ENCODE measurements around the gene RIMOC1.

Gene RIMOC1, protein sequence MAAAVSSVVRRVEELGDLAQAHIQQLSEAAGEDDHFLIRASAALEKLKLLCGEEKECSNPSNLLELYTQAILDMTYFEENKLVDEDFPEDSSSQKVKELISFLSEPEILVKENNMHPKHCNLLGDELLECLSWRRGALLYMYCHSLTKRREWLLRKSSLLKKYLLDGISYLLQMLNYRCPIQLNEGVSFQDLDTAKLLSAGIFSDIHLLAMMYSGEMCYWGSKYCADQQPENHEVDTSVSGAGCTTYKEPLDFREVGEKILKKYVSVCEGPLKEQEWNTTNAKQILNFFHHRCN

DNA sequence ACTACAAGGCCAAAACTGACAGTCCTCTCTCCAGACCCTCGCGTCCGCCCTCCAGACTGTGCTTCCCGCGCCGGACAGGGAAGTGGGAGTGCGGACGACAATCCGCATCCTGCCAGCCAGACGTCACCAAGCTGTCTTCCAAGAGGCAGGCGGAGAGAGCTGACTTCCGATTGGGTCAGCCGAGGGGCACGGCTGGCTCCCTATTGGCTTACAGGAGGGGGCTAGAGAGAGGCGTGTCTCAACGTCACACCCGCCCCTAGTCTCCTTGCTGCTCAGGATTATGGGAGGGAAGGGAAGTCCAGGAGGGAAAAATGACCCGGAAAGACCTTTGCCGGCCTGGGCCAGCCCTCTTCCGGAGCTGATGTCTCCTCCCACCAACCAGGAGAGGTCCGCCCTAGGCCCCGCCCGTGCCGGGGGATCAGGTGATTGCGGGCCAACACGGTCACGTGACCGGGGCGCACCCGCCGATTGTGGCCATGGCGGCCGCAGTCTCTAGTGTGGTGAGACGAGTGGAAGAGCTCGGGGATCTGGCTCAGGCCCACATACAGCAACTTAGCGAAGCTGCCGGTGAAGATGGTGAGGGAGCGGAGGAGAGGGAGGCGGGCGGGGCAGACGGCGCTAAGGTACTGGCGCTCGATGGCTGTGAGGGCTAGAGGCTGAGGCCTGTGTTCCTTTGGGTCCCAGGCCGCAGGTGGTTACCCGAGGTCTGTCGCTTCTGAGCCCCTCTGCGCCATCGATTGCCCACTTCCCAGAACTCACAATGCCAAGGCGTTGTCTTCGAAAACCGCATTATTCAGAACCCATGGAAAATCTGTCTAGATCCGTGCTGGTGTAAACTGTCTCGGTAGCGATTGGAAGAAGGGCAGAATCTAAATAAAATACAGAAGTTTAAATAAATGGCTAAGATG lies at the start of gene RIMOC1:
RIMOC1 (plus strand) TSS at position 453 of the 908 bp plus-strand sequence; CDS start at position 477, 24 bp downstream.
- in situ Hi-C loops (cut with MboI; ENCODE audit: low pct_unique_long_range_greater_than_20kb, low sequenced_read_pairs, unreplicated experiment): no loop called here
- DNase-seq (ENCODE audit: low spot score): peak; percentile 89
- TF ChIP-seq, protein P1, sequence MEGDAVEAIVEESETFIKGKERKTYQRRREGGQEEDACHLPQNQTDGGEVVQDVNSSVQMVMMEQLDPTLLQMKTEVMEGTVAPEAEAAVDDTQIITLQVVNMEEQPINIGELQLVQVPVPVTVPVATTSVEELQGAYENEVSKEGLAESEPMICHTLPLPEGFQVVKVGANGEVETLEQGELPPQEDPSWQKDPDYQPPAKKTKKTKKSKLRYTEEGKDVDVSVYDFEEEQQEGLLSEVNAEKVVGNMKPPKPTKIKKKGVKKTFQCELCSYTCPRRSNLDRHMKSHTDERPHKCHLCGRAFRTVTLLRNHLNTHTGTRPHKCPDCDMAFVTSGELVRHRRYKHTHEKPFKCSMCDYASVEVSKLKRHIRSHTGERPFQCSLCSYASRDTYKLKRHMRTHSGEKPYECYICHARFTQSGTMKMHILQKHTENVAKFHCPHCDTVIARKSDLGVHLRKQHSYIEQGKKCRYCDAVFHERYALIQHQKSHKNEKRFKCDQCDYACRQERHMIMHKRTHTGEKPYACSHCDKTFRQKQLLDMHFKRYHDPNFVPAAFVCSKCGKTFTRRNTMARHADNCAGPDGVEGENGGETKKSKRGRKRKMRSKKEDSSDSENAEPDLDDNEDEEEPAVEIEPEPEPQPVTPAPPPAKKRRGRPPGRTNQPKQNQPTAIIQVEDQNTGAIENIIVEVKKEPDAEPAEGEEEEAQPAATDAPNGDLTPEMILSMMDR (IDR thresholded peaks at IDR 0.05; ENCODE audit: extremely low read depth, insufficient read depth, missing control alignments): no peak

DNA sequence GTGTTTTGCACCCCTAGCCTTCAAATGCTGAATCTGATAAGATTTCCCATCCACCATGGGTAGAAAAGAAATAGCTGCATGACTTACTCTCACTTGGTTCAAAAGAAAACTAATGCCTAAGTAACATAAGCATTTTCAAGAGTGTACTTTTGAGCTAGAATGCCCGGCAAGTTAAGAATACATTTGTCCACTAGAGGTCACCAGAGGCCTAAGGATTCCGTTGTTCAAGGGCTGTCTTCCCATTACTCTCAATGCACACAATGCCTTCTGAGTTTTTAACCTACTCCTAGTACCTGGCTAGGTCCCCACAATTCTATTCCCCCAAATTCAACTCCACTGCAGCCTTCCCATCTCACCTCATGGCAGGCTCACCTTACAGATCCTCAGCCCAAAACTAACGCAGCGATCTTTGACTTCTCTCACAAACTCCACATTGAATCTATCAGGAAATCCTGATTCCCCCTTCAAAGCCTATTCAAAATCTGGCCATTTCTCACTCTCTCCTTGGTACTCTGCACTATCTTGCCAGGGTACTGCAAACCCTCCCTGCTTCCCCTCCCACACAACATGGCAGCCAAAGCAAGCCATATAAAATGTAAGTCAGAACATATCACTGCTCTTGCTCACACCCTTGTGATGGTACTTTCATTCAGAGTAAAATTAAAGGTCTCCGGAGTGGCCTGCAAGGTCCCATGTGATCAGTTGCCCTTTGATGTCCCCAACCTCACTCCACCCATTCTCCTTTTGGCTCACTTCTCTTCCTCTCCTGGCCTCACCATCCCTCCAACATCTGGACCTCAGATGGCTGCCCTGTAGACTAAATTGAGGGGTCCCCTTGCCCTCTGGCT lies 47.3 kb upstream of the RIMOC1 start:
- TF ChIP-seq, protein P1 (IDR thresholded peaks at IDR 0.05; ENCODE audit: extremely low read depth, insufficient read depth, missing control alignments): peak; percentile 76
- peak; percentile 36 for DNase-seq (ENCODE audit: low spot score)

DNA sequence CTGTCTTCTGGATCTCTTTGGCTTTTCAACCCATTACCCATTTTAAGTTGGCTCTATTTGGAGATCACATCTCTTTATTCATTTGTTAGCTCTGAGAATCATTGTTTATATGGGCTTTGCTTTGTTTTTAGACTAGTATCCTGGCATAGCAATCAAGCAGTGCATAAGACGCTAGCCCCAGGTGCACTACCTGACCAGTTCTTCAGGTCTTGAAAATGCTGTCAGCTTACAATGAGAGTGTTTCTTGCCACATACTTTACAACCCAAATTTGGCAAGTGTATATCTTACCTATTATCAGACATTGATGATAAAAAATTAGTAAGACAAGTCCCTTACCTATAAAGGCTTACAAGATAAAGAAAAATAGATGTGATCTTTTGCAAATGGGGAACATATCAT lies 46.2 kb upstream of the RIMOC1 start:
- no peak for DNase-seq (ENCODE audit: low spot score)
- TF ChIP-seq, protein P1 (IDR thresholded peaks at IDR 0.05; ENCODE audit: extremely low read depth, insufficient read depth, missing control alignments): no peak
- in situ Hi-C loops (cut with MboI; ENCODE audit: low pct_unique_long_range_greater_than_20kb, low sequenced_read_pairs, unreplicated experiment): loop anchor here (10.0 to 25.0 kb wide), 2 partner anchors 197 to 904 kb away; partner anchors contain the start of gene CCDC152

More for the DNA sequence above, 47.3 kb upstream of the RIMOC1 start:
- in situ Hi-C loops (cut with MboI; ENCODE audit: low pct_unique_long_range_greater_than_20kb, low sequenced_read_pairs, unreplicated experiment): loop anchor here (10.0 to 25.0 kb wide), 2 partner anchors 198 to 905 kb away; partner anchors contain the start of gene CCDC152

DNA sequence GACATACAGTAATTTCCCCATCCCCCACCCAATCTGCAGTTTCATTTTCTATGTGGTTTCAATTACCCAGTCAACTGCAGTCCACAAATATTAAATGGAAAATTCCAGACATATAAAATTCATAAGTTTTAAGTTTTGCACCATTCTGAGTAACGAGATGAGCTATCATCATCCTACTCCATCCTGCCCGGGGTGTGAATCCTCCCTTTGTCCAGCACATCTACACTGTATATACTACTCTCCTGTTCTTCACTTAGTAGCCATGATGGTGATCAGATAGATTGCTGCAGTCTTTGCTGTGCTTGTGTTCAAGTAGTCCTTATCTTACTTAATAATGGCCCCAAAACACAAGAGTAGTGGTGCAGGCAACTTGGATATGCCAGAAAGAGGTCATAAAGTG lies 45.3 kb upstream of the RIMOC1 start:
- DNase-seq (ENCODE audit: low spot score): no peak
- TF ChIP-seq, protein P1 (IDR thresholded peaks at IDR 0.05; ENCODE audit: extremely low read depth, insufficient read depth, missing control alignments): no peak
- in situ Hi-C loops (cut with MboI; ENCODE audit: low pct_unique_long_range_greater_than_20kb, low sequenced_read_pairs, unreplicated experiment): loop anchor here (10.0 to 25.0 kb wide), 2 partner anchors 196 to 903 kb away; partner anchors contain the start of gene CCDC152

DNA sequence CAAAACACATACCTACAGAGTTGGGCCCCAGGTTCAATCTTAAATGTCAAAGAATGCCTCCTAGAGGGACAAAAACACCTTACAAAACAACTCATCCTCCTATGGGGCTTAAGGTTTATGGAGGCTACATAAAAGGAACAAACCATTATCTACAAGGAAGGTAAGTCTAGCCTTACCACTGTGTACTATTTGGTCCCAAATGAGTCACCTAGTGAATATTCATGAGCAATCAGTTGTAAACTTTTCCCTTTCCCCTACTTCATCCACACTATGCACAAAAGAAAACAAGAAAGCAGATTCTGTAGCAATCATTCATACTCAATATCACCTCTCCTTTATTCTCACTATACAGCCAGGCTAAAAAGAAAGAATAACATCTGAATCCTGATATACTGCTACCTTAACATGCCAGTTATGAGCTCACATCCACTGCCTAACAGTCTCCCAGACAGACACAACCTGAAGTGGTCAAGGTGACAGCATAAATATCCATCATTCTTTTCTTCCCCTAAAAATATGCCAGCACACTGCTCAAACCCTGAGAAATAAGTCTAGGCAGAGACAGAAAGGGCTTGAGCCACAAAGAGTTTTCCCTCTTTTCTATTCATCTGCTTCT lies 40.2 kb upstream of the RIMOC1 start:
- TF ChIP-seq, protein P1 (IDR thresholded peaks at IDR 0.05; ENCODE audit: extremely low read depth, insufficient read depth, missing control alignments): no peak
- DNase-seq (ENCODE audit: low spot score): no peak
- in situ Hi-C loops (cut with MboI; ENCODE audit: low pct_unique_long_range_greater_than_20kb, low sequenced_read_pairs, unreplicated experiment): loop anchor here (25.0 kb wide), 1 partner anchor 898 kb away; the partner anchor contains the start of gene CCDC152

Measured in GM13977 (cell line).